Upper lobe of left lung (tissue), 4 donors: Measurements from ENCODE around the gene DYRK3.

Source experiments
- EP300 ChIP-seq, 4 donors: sonication (generic); formaldehyde crosslinking; IDR thresholded peaks; one replicate each; pipeline ENCODE4 v1.5.1; 2017; ENCODE audit warnings: antibody characterized with exemption in 4 of 4, control low read depth in 2 of 4
- POLR2A ChIP-seq, 4 donors: fragments of 450-650 bp; IDR thresholded peaks; one replicate each; pipeline ENCODE4 v1.5.1; 2016 to 2017; ENCODE audit warnings: antibody characterized with exemption in 4 of 4, mild to moderate bottlenecking in 2 of 4
- POLR2AphosphoS5 ChIP-seq, 2 donors: sonication (generic); formaldehyde crosslinking; IDR thresholded peaks; one replicate each; pipeline ENCODE4 v1.5.1; 2017; ENCODE audit warnings: antibody characterized with exemption in 2 of 2
- TF ChIP-seq, protein P1 (sequence below), 6 experiments: fragments of 450-650 bp in 4 of 6; fragments of 200-600 bp in 2 of 6; sonication (generic) in 2 of 6; IDR thresholded peaks; one replicate each; pipeline ENCODE4 v1.5.1; 2016 to 2019; ENCODE audit warnings: antibody characterized with exemption in 6 of 6

DNA sequence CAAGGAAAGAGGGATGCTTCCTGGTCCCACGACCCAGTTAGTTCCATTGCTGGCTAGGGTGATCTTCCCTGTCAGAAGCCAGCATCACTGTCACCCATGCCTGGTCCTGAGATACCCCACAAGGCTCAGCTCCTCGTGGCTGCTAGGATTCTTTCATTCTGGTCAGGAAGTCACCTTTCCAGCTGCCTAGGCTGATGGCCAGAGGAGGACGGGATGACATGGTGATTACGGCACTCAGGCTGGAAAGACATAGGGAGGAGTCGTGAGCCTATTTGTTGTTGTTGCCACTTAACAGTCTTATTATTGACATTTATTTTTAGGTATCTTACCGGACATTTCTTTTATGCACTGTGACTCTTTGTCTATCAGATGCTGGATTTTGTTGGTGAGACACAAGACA lies 29.4 kb downstream of the DYRK3 start:
- TF ChIP-seq POLR2AphosphoS5 (IDR thresholded peaks at IDR 0.05): no peak
- TF ChIP-seq POLR2A (IDR thresholded peaks at IDR 0.05): no peak
- TF ChIP-seq, protein P1, sequence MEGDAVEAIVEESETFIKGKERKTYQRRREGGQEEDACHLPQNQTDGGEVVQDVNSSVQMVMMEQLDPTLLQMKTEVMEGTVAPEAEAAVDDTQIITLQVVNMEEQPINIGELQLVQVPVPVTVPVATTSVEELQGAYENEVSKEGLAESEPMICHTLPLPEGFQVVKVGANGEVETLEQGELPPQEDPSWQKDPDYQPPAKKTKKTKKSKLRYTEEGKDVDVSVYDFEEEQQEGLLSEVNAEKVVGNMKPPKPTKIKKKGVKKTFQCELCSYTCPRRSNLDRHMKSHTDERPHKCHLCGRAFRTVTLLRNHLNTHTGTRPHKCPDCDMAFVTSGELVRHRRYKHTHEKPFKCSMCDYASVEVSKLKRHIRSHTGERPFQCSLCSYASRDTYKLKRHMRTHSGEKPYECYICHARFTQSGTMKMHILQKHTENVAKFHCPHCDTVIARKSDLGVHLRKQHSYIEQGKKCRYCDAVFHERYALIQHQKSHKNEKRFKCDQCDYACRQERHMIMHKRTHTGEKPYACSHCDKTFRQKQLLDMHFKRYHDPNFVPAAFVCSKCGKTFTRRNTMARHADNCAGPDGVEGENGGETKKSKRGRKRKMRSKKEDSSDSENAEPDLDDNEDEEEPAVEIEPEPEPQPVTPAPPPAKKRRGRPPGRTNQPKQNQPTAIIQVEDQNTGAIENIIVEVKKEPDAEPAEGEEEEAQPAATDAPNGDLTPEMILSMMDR (IDR thresholded peaks at IDR 0.05): no peak
- no peak for TF ChIP-seq EP300 (IDR thresholded peaks at IDR 0.05)
